Hepatocyte (in vitro differentiated cells): ENCODE data around the gene MTPN. TPM values are rescaled to one million over a fixed set of nuclear protein-coding genes. Genes with fewer than 3 reads are reported as not detected.

Source experiments
- DNase-seq: peaks from one replicate; pipeline ENCODE4 v3.0.0-alpha.2; 2016; ENCODE audit warnings: low spot score
- H2AFZ ChIP-seq: fragments of 200-600 bp; sonication (generic); 2 replicates; pipeline ENCODE4 v1.6.0; 2016; ENCODE audit warnings: antibody characterized with exemption, mild to moderate bottlenecking
- H3K27ac ChIP-seq: fragments of 200-600 bp; sonication (generic); 2 replicates; pipeline ENCODE4 v1.5.1; 2016; ENCODE audit warnings: mild to moderate bottlenecking
- H3K27me3 ChIP-seq: fragments of 200-600 bp; sonication (generic); 2 replicates; pipeline ENCODE4 v1.6.1; 2016
- H3K36me3 ChIP-seq: fragments of 200-600 bp; sonication (generic); replicated peaks from 2 replicates; pipeline ENCODE4 v1.5.1; 2016; ENCODE audit warnings: low read depth; ENCODE audit not compliant: insufficient read depth
- H3K4me1 ChIP-seq: fragments of 200-600 bp; sonication (generic); 2 replicates; pipeline ENCODE4 v1.5.1; 2016; ENCODE audit warnings: mild to moderate bottlenecking, moderate library complexity; ENCODE audit not compliant: insufficient read depth
- H3K4me2 ChIP-seq: fragments of 200-600 bp; sonication (generic); 2 replicates; pipeline ENCODE4 v1.6.0; 2016
- H3K4me3 ChIP-seq: fragments of 200-600 bp; sonication (generic); 2 replicates; pipeline ENCODE4 v1.5.1; 2016; ENCODE audit warnings: mild to moderate bottlenecking
- H3K79me2 ChIP-seq: fragments of 200-600 bp; sonication (generic); 2 replicates; pipeline ENCODE4 v1.6.0; 2017; ENCODE audit warnings: mild to moderate bottlenecking
- H3K9me2 ChIP-seq: fragments of 200-600 bp; sonication (generic); replicated peaks from 2 replicates; pipeline ENCODE4 v1.6.0; 2017; ENCODE audit warnings: mild to moderate bottlenecking; ENCODE audit not compliant: insufficient read depth
- H3K9me3 ChIP-seq: fragments of 200-600 bp; sonication (generic); 2 replicates; pipeline ENCODE4 v1.5.1; 2016; ENCODE audit warnings: low read depth, mild to moderate bottlenecking
- H4K20me1 ChIP-seq: fragments of 200-600 bp; sonication (generic); 2 replicates; pipeline ENCODE4 v1.6.0; 2016; ENCODE audit warnings: mild to moderate bottlenecking; ENCODE audit not compliant: insufficient read depth, poor library complexity, severe bottlenecking
- CTCF ChIP-seq: fragments of 200-600 bp; sonication (generic); IDR thresholded peaks from 2 replicates; pipeline ENCODE4 v1.5.1; 2016; ENCODE audit warnings: antibody characterized with exemption, mild to moderate bottlenecking; ENCODE audit not compliant: poor library complexity
- EZH2 ChIP-seq: fragments of 200-600 bp; sonication (generic); IDR thresholded peaks from 2 replicates; pipeline ENCODE4 v1.6.1; 2016; ENCODE audit warnings: antibody characterized with exemption, mild to moderate bottlenecking, borderline replicate concordance
- EZH2phosphoT487 ChIP-seq: fragments of 200-600 bp; sonication (generic); IDR thresholded peaks from one replicate; pipeline ENCODE4 v1.6.1; 2018; ENCODE audit warnings: antibody characterized with exemption, mild to moderate bottlenecking, low read depth, moderate library complexity; ENCODE audit not compliant: unreplicated experiment, severe bottlenecking
- WGBS: methylation state at CpG from one replicate; pipeline ENCODE4 v1.1.6; 2016; ENCODE audit warnings: low lambda C conversion rate; ENCODE audit errors: missing lambda C conversion rate; 5-methylcytosine and 5-hydroxymethylcytosine counted together
- polyA plus RNA-seq: library from polyadenylated mRNA; unstranded; fragments of >200 nt; fragmentation: Nextera tagmentation; extraction: Ambion mirVana; gene quantifications from 2 replicates; pipeline ENCODE4 v1.2.1, GENCODE V29; 2016
- total RNA-seq: library from RNA; depleted of rRNA; stranded (reverse); fragments of >200 nt; gene quantifications from 2 replicates; pipeline ENCODE4 v1.2.3, GENCODE V29; 2014

The MTPN gene
- total and polyA plus RNA-seq, 2 experiments from 2014 or later: 32.8 to 131 TPM

- Histone ChIP-seq H3K4me1 (peaks cover 13% of the 10 kb centered on the region), H3K4me3 (no peak overlapping the region), H3K36me3 (no peaks in the 10 kb centered on the region), H3K4me2 (no peak overlapping the region), H2AFZ (no peak overlapping the region), H3K79me2 (peaks cover 71% of the 10 kb centered on the region), H3K27me3 (no peaks in the 10 kb centered on the region), H3K9me3 (no peaks in the 10 kb centered on the region), H3K9me2 (no peaks in the 10 kb centered on the region), H3K27ac (no peak overlapping the region), H4K20me1 (peaks cover 9% of the 10 kb centered on the region)
- WGBS: 100% methylated on average over 2 of the region's 2 CpGs
- TF ChIP-seq EZH2phosphoT487 (no peak), CTCF (no peak), EZH2 (no peak)
- DNase-seq: no peak
These were observed 34.5 kb downstream of the MTPN start for GRCh38 chr7:135942614-135943013.

- no peak for DNase-seq
- no peak overlapping the region for H3K4me3 ChIP-seq
- peaks cover 78% of the 10 kb centered on the region for H3K79me2 ChIP-seq
- no peak overlapping the region for H3K27ac ChIP-seq
- H4K20me1 ChIP-seq: peaks cover 9% of the 10 kb centered on the region
- no peaks in the 10 kb centered on the region for H3K9me3 ChIP-seq
- WGBS: 98% methylated on average over 3 of the region's 3 CpGs
- H3K4me1 ChIP-seq: peaks cover 29% of the 10 kb centered on the region
- H3K9me2 ChIP-seq: no peaks in the 10 kb centered on the region
- H3K36me3 ChIP-seq: no peaks in the 10 kb centered on the region
- H2AFZ ChIP-seq: no peak overlapping the region
- TF ChIP-seq CTCF (no peak), EZH2phosphoT487 (no peak), EZH2 (no peak)
- no peak overlapping the region for H3K4me2 ChIP-seq
- H3K27me3 ChIP-seq: no peaks in the 10 kb centered on the region
These were observed 36.8 kb downstream of the MTPN start for GRCh38 chr7:135940077-135941075.

- 59% methylated on average over 6 of the region's 8 CpGs for WGBS
- H3K27ac ChIP-seq: no peak overlapping the region
- TF ChIP-seq CTCF: no peak
- no peak for TF ChIP-seq EZH2
- no peak for TF ChIP-seq EZH2phosphoT487
- H3K27me3 ChIP-seq: no peaks in the 10 kb centered on the region
- H3K36me3 ChIP-seq: no peaks in the 10 kb centered on the region
- no peaks in the 10 kb centered on the region for H3K9me2 ChIP-seq
- H3K4me2 ChIP-seq: no peak overlapping the region
- peaks cover 82% of the 10 kb centered on the region for H3K79me2 ChIP-seq
- H2AFZ ChIP-seq: no peak overlapping the region
- DNase-seq: no peak
- peaks cover 9% of the 10 kb centered on the region for H4K20me1 ChIP-seq
- no peaks in the 10 kb centered on the region for H3K9me3 ChIP-seq
- H3K4me3 ChIP-seq: no peak overlapping the region
- peaks cover 29% of the 10 kb centered on the region for H3K4me1 ChIP-seq
These were observed 37.8 kb downstream of the MTPN start for GRCh38 chr7:135939261-135939812.
